Measurements from ENCODE around the gene PDGFA. TPM values are rescaled to one million over a fixed set of nuclear protein-coding genes. Genes with fewer than 3 reads are reported as not detected.

Gene PDGFA
- total RNA-seq, 4 donors from 2014 or later = 10.8 to 31.7 (median 26.0) TPM

- Histone ChIP-seq H3K4me3 (no peak overlapping the region), H3K9me3 (no peaks in the 10 kb centered on the region), H3K27ac (no peak overlapping the region), H3K4me1 (no peaks in the 10 kb centered on the region), H3K36me3 (no peaks in the 10 kb centered on the region), H3K27me3 (no peaks in the 10 kb centered on the region)
- intact Hi-C loops (cut with DNase I; ENCODE audit: low total_unique reads) (no loop called here), in situ Hi-C loops (cut with MboI; ENCODE audit: low sequenced_read_pairs in 4 of 4) (no loop called here)
- no peak for DNase-seq
- ATAC-seq = no peak
- TF ChIP-seq POLR2A (IDR thresholded peaks at IDR 0.05) = no peak
- TF ChIP-seq CTCF (IDR thresholded peaks at IDR 0.05 in 4 of 5, conservative IDR thresholded peaks at IDR 0.05 in 1 of 5) = no peak
Observed at GRCh38 chr7:543501-544337, 24.1 kb upstream of the PDGFA start.

- intact Hi-C loops (cut with DNase I; ENCODE audit: low total_unique reads) = no loop called here
- in situ Hi-C loops (cut with MboI; ENCODE audit: low sequenced_read_pairs in 4 of 4) = no loop called here
Observed at GRCh38 chr7:542713-543500, 23.3 kb upstream of the PDGFA start.

GRCh38 chr7:542131-542712, 22.6 kb upstream of the PDGFA start:
- intact Hi-C loops (cut with DNase I; ENCODE audit: low total_unique reads) (no loop called here), in situ Hi-C loops (cut with MboI; ENCODE audit: low sequenced_read_pairs in 4 of 4) (no loop called here)
- no peak for TF ChIP-seq CTCF (IDR thresholded peaks at IDR 0.05 in 4 of 5, conservative IDR thresholded peaks at IDR 0.05 in 1 of 5)
- no peak for TF ChIP-seq POLR2A (IDR thresholded peaks at IDR 0.05)
- no peaks in the 10 kb centered on the region for H3K9me3 ChIP-seq
- ATAC-seq (no peak), DNase-seq (no peak)
- H3K27ac ChIP-seq = no peak overlapping the region
- no peaks in the 10 kb centered on the region for H3K4me1 ChIP-seq
- no peak overlapping the region for H3K4me3 ChIP-seq
- H3K36me3 ChIP-seq = no peaks in the 10 kb centered on the region
- no peaks in the 10 kb centered on the region for H3K27me3 ChIP-seq

More at GRCh38 chr7:542713-543500, 23.3 kb upstream of the PDGFA start:
- Histone ChIP-seq H3K4me3 (no peak overlapping the region), H3K36me3 (no peaks in the 10 kb centered on the region), H3K4me1 (no peaks in the 10 kb centered on the region), H3K9me3 (no peaks in the 10 kb centered on the region), H3K27ac (no peak overlapping the region), H3K27me3 (no peaks in the 10 kb centered on the region)
- ATAC-seq (no peak), DNase-seq (no peak)
- TF ChIP-seq CTCF (IDR thresholded peaks at IDR 0.05 in 4 of 5, conservative IDR thresholded peaks at IDR 0.05 in 1 of 5) (no peak), POLR2A (IDR thresholded peaks at IDR 0.05) (no peak)

GRCh38 chr7:541661-542060, 22.0 kb upstream of the PDGFA start:
- in situ Hi-C loops (cut with MboI; ENCODE audit: low sequenced_read_pairs in 4 of 4) (no loop called here), intact Hi-C loops (cut with DNase I; ENCODE audit: low total_unique reads) (no loop called here)
- DNase-seq (no peak), ATAC-seq (no peak)
- Histone ChIP-seq H3K4me3 (no peak overlapping the region), H3K36me3 (no peaks in the 10 kb centered on the region), H3K4me1 (no peaks in the 10 kb centered on the region), H3K9me3 (no peaks in the 10 kb centered on the region), H3K27me3 (no peaks in the 10 kb centered on the region), H3K27ac (no peak overlapping the region)
- no peak for TF ChIP-seq POLR2A (IDR thresholded peaks at IDR 0.05)
- no peak for TF ChIP-seq CTCF (IDR thresholded peaks at IDR 0.05 in 4 of 5, conservative IDR thresholded peaks at IDR 0.05 in 1 of 5)
